Motor neuron (in vitro differentiated cells): ENCODE measurements around the gene AKAP13. TPM values are rescaled to one million over a fixed set of nuclear protein-coding genes. Genes with fewer than 3 reads are reported as not detected.
"Not testable (repeated sequence)": the region's sequence is repeated elsewhere in the genome, so short reads cannot be mapped to it uniquely, and the experiment has no call there.

Source experiments
- ATAC-seq, 8 experiments: fragments of 200-7000 bp; cut with Tn5 transposase; replicated peaks in 6 of 8; 2 replicates each; pipeline ENCODE4 v1.8.0; 2021; ENCODE audit warnings: mild to moderate bottlenecking in 8 of 8, moderate library complexity in 8 of 8
- H3K27ac ChIP-seq, 2 donors: fragments of 250-450 bp; sonication (Bioruptor Pico); 2 replicates each; pipeline ENCODE4 v1.9.0; 2021; ENCODE audit warnings: antibody characterized with exemption in 2 of 2, mild to moderate bottlenecking in 2 of 2, moderate library complexity in 1 of 2
- H3K4me1 ChIP-seq, 2 donors: fragments of 250-450 bp; sonication (Bioruptor Pico); replicated peaks in 1 of 2; 2 replicates each; pipeline ENCODE4 v1.6.1; 2021; ENCODE audit warnings: antibody characterized with exemption in 2 of 2, mild to moderate bottlenecking in 2 of 2, moderate library complexity in 1 of 2
- H3K4me3 ChIP-seq, 5 donors: fragments of 250-450 bp; sonication (Bioruptor Pico); 2 replicates each; pipeline ENCODE4 v1.9.0; 2021; ENCODE audit warnings: antibody characterized with exemption in 5 of 5, mild to moderate bottlenecking in 5 of 5, moderate library complexity in 4 of 5
- WGBS, 10 experiments: fragments of 450-650 bp; shearing (Covaris generic); methylation state at CpG; one replicate each; pipeline ENCODE4 v1.0.0; 2022; 5-methylcytosine and 5-hydroxymethylcytosine counted together
- in situ Hi-C, 9 experiments: fragments of 400-800 bp; cut with MboI; loops; one replicate each; pipeline ENCODE4 v1.15.0; 2021; ENCODE audit warnings: low sequenced_read_pairs in 9 of 9, low pct_unique_long_range_greater_than_20kb in 2 of 9; ENCODE audit not compliant: unreplicated experiment in 9 of 9
- total RNA-seq, 8 experiments: library from RNA; unstranded; fragments of 300-600 nt; gene quantifications; 2 replicates each; pipeline versions ENCODE4 v1.2.3 to v1.2.4, GENCODE V29; 2022

AKAP13 gene
- total RNA-seq, 8 experiments from 2014 or later = 18.6 to 60.2 (median 38.2) TPM

DNA sequence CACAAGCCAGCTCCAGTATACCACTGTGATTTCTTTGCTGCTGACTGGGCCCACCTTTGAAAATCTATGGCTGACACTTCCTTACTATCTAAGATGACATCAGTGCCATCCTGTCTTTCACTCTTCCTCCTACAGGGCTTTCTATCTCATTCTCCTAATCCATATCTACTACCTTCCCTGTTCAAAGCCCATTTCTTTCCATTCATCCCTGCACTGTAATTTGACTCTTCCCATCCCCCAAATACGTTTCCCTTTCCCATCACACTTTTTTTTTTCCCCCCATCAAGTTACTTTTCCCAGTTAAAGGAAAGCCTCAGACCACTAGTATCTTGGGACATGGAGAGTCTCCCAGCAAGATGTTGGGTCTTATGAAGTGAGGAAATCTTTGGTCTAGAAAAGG, 136.7 kb downstream of the AKAP13 start:
- H3K4me3 ChIP-seq = no peak overlapping the region
- H3K4me1 ChIP-seq = no peaks in the 10 kb centered on the region
- in situ Hi-C loops = no loop called here
- no peak for ATAC-seq
- H3K27ac ChIP-seq = no peak overlapping the region
- 38 to 100% (median 73%) methylated on average over 1 of the region's 1 CpG; no CpG with 5 or more reads in 1 of the 10 experiments for WGBS, 10 experiments

DNA sequence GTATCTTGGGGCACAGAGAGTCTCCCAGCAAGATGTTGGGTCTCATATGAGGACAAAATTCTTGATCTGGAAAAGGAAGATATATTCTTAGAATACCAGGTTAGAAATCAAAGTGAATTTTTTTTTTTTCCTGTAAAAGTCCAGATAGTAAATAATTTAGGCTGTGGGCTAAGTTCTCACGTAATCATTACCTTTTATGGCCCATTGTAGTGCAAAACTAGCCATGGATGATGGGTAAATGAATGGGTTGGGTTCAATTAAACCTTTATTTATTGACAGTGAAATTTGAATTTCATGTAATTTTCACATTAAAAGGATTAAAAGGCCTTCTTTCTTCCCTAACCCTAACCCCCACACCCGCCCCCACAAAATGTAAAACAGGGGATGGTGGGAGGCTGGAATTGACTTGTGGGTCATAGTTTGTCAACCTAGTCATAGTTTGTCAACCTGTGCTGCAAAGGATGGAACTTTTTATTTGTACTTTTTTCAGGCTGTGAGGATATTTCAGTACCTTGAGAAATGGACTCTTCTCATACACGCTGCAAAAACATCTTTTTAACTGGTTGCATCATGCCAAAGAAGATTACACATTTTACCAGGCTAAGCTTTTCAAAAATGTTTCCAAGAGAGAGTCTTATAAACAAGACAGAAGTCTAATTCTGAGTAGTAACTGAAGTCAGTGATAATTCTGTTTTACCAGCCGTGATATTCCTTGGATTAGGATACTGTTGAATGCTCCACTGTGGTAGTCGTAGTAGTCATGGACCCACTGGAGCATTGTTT, 138.8 kb downstream of the AKAP13 start:
- H3K4me1 ChIP-seq = no peaks in the 10 kb centered on the region
- in situ Hi-C loops = no loop called here
- H3K4me3 ChIP-seq = no peak overlapping the region
- no peak for ATAC-seq
- H3K27ac ChIP-seq = no peak overlapping the region
- WGBS, 10 experiments = 59 to 100% (median 76%) methylated on average over 1 to 5 of the region's 5 CpGs

DNA sequence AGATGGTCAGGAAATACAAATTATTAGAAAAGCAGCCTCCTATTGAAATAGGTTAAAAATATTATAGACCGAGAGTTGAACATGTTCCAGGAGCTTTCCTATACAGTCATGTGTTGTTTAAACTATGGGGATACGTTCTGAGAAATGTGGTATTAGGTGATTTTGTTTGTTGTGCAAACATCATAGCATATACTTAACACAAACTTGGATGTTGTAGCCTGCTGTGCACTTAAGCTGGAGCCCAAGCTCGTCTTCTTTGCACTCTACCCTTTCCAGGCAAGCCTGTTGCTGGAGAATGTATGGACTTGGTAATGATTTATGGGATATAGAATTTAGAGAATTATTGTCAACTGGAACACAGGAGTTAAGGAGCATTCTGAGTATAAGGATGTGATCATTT, 140.2 kb downstream of the AKAP13 start:
- H3K27ac ChIP-seq = no peak overlapping the region
- no peaks in the 10 kb centered on the region for H3K4me1 ChIP-seq
- 69 to 100% (median 98%) methylated on average over 1 to 3 of the region's 3 CpGs for WGBS, 10 experiments
- no peak overlapping the region for H3K4me3 ChIP-seq
- ATAC-seq = no peak
- in situ Hi-C loops = no loop called here

DNA sequence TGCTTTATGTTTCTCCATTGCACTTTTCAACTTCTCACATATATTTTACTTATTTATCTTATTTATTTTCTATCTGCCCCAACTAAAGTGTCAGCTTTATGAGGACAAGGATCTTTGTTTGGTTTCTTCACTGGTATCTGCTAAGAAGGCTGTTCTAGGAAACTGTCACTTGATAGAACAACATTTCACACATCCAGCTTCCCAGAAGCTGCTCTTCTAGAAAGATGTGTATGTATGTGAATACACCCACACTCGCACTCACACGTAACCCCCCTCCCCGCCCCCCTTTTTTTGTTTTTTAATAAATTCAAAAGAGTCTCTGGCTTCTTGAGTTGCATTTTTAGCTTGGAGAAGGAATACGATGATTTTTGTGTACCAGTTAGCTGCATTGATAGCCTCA, 143.1 kb downstream of the AKAP13 start:
- ATAC-seq = no peak
- 50 to 100% (median 92%) methylated on average over 1 to 4 of the region's 4 CpGs; no CpG with 5 or more reads in 6 of the 10 experiments for WGBS, 10 experiments
- in situ Hi-C loops = no loop called here
- H3K27ac ChIP-seq = no peak overlapping the region
- H3K4me1 ChIP-seq = no peaks in the 10 kb centered on the region
- no peak overlapping the region for H3K4me3 ChIP-seq

DNA sequence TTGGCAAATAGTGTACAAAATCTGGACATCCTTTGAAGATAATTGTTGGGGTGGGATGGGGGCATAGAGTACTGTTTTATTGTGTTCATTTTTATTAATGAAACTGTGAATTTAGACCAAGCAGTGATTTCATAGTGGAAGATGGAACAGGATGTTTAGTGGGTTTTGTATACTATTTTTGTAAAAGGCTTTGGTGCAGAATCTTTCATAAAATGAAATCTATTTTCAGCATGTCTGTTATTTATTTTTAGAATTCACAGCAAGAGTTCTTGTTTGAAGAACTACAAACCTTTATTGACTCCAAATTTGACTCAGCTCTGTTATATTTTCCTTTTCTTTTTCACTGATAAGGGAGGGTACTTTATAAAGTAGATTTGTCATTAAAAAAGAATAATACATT, 145.4 kb downstream of the AKAP13 start:
- H3K4me1 ChIP-seq = no peaks in the 10 kb centered on the region
- in situ Hi-C loops = no loop called here
- no peak overlapping the region for H3K27ac ChIP-seq
- ATAC-seq = no peak
- H3K4me3 ChIP-seq = no peak overlapping the region

DNA sequence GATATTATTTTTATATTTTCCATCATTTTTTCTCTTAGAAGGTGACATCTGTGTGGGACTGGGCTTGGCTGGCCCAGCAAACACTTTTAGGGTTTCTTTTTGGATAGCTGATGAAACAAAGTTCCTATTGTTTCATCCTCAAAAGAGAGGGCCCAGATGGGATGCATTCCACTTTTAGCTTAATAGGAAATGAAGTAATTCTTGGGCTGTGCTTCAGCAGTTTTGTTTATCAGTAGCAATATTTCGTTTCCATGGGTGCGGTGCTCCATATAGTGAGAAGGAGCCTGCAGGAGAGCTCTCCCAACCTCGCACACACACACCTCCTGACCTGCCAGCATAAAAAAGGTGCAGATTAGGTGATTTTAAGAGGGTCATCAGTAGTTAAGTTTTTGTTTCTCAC, 147.5 kb downstream of the AKAP13 start:
- ATAC-seq = peak in 3 of 8 experiments; percentile 62 to 98 (median 81)
- no peak overlapping the region for H3K4me3 ChIP-seq
- H3K27ac ChIP-seq = no peak overlapping the region
- in situ Hi-C loops = no loop called here
- H3K4me1 ChIP-seq = no peaks in the 10 kb centered on the region
- WGBS, 10 experiments = 0 to 100% (median 65%) methylated on average over 1 to 3 of the region's 3 CpGs; no CpG with 5 or more reads in 4 of the 10 experiments

DNA sequence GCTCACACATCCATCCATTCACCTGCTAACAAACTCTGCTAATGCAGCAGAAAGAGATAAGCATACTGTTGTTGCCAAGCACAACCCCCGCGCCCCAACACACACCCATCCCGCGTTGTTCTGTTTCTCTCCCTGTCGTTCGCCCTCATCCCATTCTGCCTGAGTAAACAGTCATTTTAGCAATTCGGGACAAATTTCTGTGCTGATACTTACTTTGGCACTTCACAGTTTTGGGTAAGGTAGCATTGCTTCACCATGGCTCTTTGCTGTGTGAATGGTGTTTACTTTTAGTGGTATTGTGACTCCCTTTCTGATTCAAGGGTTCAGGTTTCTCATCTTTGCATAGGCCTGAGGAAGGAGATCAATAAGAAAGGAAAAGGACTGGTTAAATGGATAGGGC, 149.7 kb downstream of the AKAP13 start:
- Histone ChIP-seq H3K4me1 (no peaks in the 10 kb centered on the region), H3K27ac (no peak overlapping the region), H3K4me3 (no peak overlapping the region)
- in situ Hi-C loops = no loop called here
- 54 to 88% (median 69%) methylated on average over 1 to 4 of the region's 7 CpGs; no CpG with 5 or more reads in 5 of the 10 experiments for WGBS, 10 experiments
- ATAC-seq = no peak

DNA sequence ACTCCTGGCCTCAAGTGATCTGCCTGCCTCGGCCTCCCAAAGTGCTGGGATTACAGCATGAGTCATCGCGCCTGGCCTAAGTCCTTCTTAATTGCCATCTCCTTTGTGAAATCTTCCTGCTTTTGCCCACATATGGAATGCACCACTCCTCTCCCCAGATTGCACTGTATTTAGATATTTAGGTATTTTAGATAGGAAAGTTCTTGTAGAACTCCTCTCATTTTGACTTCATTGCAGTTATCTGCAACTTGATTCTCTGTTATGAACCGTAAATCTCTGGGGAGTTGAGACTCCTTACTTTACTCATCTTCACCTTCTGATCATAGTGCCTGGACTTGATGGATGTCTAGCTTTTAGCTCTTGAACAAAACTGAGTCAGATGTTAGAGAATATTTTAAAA, 150.7 kb downstream of the AKAP13 start:
- 95 to 100% (median 100%) methylated on average over 1 to 4 of the region's 4 CpGs; no CpG with 5 or more reads in 3 of the 10 experiments for WGBS, 10 experiments

DNA sequence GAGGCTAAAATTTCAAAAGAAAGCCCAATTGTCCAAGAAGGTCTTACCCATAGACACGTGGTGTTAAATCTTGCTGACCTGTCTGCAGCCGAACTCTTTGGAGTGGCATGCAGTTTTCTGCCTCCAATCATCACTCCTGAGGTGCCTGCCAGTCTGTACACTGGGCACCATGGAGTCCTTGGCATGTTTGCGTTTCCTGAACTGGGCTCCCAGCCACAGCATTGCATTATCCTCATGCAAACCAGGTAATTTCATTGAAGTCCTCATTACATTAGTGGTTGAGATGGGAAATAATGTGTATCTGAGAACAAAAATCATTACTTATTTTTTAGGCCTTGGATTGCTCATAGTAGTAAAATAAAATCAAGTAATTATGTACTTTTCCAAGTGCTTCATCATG, 152.3 kb downstream of the AKAP13 start:
- WGBS, 10 experiments = 60 to 100% (median 90%) methylated on average over 1 to 3 of the region's 3 CpGs; no CpG with 5 or more reads in 2 of the 10 experiments
- in situ Hi-C loops = no loop called here
- Histone ChIP-seq H3K4me3 (no peak overlapping the region), H3K4me1 (no peaks in the 10 kb centered on the region), H3K27ac (no peak overlapping the region)
- peak in 1 of 8 experiments; percentile 87 for ATAC-seq

More for the DNA sequence above, 150.7 kb downstream of the AKAP13 start:
- no peak for ATAC-seq
- Histone ChIP-seq H3K27ac (no peak overlapping the region), H3K4me3 (no peak overlapping the region), H3K4me1 (no peaks in the 10 kb centered on the region)
- in situ Hi-C loops = no loop called here

DNA sequence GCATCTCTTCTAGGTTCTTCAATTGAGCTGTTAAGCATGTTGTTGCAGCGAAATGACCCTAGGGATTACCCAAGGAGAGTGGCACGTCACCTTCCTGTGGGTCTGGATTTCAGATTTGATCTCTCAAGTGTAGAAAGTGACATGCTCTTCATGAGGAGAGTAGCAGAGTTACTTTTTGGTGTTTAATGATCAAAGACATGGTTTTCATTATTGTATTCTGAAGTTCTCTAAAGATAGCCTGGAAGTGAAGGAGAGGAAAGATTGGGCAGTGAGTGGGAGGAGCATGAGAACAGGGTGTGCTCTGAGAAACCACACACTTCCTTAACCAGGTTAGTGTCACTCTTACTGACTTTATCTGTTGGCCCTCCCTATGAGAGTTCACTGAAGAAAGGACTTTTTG, 153.6 kb downstream of the AKAP13 start:
- Histone ChIP-seq H3K4me1 (no peaks in the 10 kb centered on the region), H3K4me3 (no peak overlapping the region), H3K27ac (no peak overlapping the region)
- 96 to 100% (median 100%) methylated on average over 1 to 2 of the region's 2 CpGs; no CpG with 5 or more reads in 4 of the 10 experiments for WGBS, 10 experiments
- no peak for ATAC-seq
- in situ Hi-C loops = no loop called here

DNA sequence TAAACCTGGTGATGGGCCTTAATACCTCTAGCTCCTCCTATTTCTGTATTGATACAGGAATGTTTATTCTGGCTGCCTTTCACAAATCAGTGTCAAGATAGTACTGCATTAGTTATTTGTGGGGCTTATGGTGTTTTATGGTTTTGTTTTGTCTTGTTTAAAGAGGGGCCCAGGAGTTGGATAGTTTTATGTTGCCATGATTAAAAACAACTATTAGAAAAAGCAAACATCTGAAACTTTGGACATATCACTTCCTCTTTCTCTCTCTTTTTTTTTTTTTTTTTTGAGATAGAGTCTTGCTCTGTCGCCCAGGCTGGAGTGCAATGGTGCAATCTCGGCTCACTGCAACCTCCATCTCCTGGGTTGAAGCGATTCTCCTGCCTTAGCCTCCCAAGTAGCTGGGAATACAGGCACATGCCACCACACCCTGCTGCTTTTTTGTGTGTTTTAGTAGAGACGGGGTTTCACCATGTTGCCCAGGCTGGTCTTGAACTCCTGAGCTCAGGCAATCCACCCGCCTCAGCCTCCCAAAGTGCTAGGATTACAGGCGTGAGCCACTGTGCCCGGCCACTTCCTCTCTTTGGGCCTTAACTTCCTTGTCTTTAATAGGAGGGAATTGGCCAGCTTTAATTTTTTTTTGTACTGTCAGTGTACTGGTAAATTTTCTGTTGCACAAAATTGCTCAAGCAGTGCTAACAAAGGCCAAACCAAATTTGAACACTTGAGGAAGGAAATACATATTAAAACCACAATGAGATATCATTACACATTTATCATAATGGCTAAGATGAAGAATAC, 155.3 kb downstream of the AKAP13 start:
- H3K27ac ChIP-seq, in situ Hi-C loops, H3K4me1 ChIP-seq, ATAC-seq, H3K4me3 ChIP-seq: not testable (repeated sequence)
- 80 to 100% (median 100%) methylated on average over 1 to 7 of the region's 7 CpGs; no CpG with 5 or more reads in 1 of the 10 experiments for WGBS, 10 experiments

DNA sequence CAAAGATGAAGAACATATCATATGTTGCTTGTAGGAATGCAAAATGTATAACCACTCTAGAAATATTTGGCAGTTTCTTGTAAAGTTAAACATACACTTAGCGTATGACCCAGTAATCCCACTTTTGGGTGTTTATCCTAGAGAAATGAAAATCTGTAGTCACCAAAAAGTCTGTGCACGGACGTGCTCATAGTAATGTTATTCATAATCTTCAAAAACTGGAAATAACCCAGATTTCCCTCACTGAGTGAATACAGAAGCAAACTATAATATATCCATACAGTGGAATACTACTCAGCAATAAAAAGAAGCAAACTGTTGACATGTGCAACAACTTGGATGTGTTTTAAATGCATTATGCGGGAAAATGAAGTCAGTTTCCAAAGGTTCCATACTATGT, 155.9 kb downstream of the AKAP13 start:
- Histone ChIP-seq H3K27ac (no peak overlapping the region), H3K4me1 (no peaks in the 10 kb centered on the region), H3K4me3 (no peak overlapping the region)
- in situ Hi-C loops = no loop called here
- no peak for ATAC-seq
- WGBS, 10 experiments = 62 to 100% (median 96%) methylated on average over 1 to 4 of the region's 4 CpGs

DNA sequence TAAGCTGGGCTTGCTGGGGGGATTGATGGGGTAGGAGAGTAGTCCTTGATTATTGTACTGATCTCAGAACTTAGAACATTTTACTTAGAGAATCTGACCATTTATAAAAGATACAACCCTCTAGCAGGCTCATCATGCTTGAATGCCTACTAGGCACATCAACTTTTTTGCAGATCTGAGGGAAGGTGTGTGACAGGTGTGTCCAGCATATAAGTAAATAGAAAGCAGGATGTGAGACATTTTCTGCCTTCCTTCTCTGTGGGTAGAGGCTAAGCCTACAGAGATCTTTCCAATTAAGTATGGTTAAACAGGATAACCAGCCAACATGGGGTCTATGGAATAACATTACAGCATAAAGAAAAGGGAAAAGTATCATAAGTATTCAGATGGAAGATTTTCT, 159.1 kb downstream of the AKAP13 start:
- peaks cover 0 to 3% of the 10 kb centered on the region in 2 donors for H3K4me1 ChIP-seq
- ATAC-seq = no peak
- in situ Hi-C loops = no loop called here

More for the DNA sequence above, 159.1 kb downstream of the AKAP13 start:
- Histone ChIP-seq H3K27ac (no peak overlapping the region), H3K4me3 (no peak overlapping the region)
